22Rv1 (cell line): ENCODE results near the gene RAB11FIP3.

ENCODE experiments used
- H3K27ac ChIP-seq: fragments of 450-650 bp; 2 replicates; pipeline ENCODE4 v1.5.1; 2017
- ZFX ChIP-seq: fragments of 450-650 bp; IDR thresholded peaks from 2 replicates; pipeline ENCODE4 v1.6.1; 2017; ENCODE audit warnings: antibody characterized with exemption, borderline replicate concordance
- TF ChIP-seq, protein P1 (sequence below): fragments of 450-650 bp; IDR thresholded peaks from 2 replicates; pipeline ENCODE4 v1.5.1; 2017; ENCODE audit warnings: mild to moderate bottlenecking

Gene RAB11FIP3

DNA sequence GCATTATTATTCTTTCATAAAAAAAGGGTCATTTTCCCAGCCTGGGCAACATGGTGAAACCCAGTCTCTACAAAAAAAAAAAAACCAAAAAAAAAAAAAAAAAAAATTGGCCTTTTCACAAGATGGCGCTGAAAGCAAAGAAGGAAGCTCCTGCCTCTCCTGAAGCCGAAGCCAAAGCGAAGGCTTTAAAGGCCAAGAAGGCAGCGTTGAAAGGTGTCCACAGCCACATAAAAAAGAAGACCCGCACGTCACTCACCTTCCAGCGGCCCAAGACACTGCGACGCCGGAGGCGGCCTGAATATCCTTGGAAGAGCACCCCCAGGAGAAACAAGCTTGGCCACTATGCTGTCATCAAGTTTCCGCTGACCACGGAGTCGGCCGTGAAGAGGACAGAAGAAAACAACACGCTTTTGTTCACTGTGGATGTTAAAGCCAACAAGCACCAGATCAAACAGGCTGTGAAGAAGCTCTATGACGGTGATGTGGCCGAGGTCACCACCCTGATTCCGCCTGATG is 38.8 kb upstream of the RAB11FIP3 start:
- H3K27ac ChIP-seq = 0 out of 2 replicates have a peak overlapping the region, but pooled peaks have one; percentile 29
- no peak for TF ChIP-seq ZFX
- TF ChIP-seq, protein P1, sequence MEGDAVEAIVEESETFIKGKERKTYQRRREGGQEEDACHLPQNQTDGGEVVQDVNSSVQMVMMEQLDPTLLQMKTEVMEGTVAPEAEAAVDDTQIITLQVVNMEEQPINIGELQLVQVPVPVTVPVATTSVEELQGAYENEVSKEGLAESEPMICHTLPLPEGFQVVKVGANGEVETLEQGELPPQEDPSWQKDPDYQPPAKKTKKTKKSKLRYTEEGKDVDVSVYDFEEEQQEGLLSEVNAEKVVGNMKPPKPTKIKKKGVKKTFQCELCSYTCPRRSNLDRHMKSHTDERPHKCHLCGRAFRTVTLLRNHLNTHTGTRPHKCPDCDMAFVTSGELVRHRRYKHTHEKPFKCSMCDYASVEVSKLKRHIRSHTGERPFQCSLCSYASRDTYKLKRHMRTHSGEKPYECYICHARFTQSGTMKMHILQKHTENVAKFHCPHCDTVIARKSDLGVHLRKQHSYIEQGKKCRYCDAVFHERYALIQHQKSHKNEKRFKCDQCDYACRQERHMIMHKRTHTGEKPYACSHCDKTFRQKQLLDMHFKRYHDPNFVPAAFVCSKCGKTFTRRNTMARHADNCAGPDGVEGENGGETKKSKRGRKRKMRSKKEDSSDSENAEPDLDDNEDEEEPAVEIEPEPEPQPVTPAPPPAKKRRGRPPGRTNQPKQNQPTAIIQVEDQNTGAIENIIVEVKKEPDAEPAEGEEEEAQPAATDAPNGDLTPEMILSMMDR = peak; percentile 29

DNA sequence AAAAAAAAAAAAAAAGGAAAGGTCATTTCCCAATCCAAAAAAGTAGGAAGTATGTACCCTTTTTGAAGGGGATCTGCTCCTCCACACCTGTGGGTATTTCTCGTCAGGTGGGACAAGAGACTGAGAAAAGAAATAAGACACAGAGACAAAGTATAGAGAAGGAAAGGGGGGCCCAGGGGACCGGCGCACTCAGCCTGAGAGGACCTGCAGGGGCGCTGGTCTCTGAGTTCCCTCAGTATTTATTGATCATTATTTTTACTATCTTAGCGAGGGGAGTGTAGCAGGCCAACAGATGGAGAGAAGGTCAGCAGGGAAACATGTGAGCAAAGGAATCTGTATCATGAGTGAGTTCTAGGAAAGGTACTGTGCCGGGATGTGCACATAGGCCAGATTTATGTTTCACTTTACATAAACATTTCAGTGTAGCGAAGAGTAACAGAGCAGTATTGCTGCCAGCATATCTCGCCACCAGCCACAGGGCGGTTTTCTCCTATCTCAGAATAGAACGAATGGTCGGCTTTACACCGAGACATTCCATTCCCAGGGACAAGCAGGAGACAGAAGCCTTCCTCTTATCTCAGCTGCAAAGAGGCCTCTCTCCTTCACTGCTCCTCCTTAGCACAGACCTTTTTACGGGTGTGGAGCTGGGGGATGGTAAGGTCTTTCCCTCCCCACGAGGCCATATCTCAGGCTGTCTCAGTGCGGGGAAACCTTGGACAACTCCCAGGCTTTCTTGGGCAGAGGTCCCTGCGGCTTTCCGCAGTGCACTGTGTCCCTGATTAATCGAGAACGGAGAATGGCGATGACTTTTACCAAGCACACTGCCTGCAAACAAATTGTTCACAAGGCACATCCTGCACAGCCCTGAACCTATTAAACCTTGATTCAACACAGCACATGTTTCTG is 37.4 kb upstream of the RAB11FIP3 start:
- peak overlapping the region; percentile 31; the same call in 1 of the 2 replicates for H3K27ac ChIP-seq

DNA sequence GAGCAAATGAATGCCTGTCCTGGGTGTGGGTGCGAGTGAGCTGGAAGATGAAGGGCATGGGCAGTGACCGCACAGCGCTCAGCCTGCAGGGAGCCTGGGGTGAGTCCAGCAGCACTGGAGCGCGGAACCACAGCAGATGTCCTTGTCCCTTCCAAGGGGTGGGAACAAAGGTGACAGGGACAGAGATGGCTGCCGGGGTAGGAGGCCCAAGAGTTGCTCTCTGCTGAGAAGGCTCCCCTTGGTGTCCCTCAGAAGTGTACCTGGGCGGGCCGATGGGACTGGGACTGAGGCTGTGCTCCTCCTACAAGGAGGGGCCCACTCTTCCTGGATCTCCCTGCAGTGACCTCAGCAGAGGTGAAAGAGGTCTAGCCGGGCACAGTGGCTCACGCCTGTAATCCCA is 36.1 kb upstream of the RAB11FIP3 start:
- TF ChIP-seq ZFX = no peak
- TF ChIP-seq, protein P1 = no peak
- H3K27ac ChIP-seq = no peak overlapping the region

DNA sequence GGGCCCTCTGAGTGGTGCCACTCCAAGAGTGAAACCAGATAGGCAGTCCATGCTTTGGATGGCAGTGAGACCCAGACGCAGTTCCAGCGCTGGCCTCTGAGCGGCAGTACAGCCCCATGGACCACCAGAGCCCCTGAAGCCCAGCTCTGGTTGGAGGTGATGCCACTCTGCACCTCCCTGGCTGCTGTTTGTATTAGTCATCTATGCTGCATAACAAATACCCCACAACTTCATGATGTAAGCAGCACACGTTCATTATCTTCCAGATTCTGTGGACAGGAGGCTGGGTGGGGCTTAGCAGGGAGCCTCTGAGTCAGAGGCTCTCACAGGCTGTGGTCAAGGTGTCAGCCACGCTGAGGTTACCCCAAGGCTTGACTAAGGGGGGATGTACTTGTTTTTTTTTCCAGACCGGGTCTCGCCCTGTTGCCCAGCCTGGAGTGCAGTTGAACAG is 33.5 kb upstream of the RAB11FIP3 start:
- TF ChIP-seq ZFX = no peak
- TF ChIP-seq, protein P1 = peak; percentile 77
- H3K27ac ChIP-seq = no peak overlapping the region

DNA sequence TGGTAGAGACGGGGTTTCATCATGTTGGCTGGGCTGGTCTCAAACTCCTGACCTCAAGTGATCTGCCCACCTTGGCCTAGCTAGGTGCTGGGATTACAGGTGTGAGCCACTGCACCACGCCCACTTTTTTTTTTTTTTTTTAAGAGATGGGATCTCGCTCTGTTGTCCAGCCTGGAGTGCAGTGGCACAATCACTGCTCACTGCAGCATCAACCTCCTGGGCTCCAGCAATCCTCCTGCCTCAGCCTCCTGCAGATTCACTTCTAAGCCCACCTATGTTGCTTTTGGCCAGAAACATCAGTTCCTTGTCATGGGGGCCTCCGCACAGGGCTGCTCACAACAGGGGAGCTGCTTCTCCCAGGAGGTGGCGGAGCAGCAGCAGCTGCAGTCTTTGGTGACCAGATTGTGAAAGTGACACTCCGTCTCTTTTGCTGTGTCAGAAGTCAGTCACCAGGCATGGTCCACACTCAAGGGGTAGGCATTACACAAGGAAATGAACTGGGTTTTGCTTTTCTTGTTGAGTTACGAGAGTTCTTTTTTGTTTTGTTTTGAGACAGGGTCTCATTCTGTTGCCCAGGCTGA is 32.9 kb upstream of the RAB11FIP3 start:
- TF ChIP-seq, protein P1 = no peak
- TF ChIP-seq ZFX = no peak
- no peak overlapping the region for H3K27ac ChIP-seq

DNA sequence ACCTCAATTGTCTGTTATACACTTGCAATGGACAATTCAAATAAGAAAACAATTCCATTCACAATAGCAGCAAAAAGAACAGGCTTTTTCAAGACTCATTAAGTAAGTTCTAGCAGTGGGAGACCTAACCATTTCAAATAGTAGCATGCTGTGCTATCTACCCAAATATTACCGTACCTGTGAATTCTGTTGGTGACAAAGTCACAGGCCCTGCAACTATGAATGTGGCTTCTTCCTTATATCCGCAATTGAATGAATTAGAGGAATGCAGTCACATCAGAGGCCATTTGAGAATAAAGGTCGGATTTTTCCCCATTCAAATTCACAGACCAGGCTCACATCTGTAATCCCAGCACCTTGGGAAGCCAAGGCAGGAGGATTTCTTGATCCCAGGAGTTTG is 29.2 kb upstream of the RAB11FIP3 start:
- TF ChIP-seq, protein P1 = no peak
- no peak for TF ChIP-seq ZFX
- peak overlapping the region; percentile 59 for H3K27ac ChIP-seq

DNA sequence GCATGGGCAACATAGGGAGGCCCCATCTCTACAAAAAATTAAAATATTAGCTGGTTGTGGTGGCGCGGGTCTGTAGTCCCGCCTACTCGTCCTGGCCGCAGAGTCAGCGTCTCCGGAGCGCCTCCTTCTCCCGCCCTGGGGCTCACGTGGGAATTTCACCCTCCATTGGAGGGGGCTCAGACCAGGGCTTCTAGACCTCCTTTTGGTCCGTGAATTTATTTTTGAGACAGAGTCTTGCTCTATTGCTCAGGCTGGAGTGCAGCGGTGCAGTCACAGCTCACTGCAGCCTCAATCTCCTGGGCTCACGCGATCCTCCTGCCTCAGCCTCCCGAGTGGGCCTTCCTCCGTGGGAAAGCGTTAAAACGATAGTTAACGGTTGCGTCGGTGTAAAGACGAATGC is 28.8 kb upstream of the RAB11FIP3 start:
- H3K27ac ChIP-seq = peak overlapping the region; percentile 59
- TF ChIP-seq ZFX = no peak
- TF ChIP-seq, protein P1 = no peak
